GM19455 (cell line): Measurements from ENCODE around the gene TRMT1.

Experiments
- ATAC-seq: cut with Tn5 transposase; IDR thresholded peaks from one replicate; pipeline ENCODE4 v1.9.1; 2021; ENCODE audit not compliant: unreplicated experiment

The TRMT1 gene

GRCh38 chr19:13127811-13128575, 11.5 kb upstream of the TRMT1 start:
- no peak for ATAC-seq

GRCh38 chr19:13127051-13127450, 10.5 kb upstream of the TRMT1 start:
- ATAC-seq: no peak

GRCh38 chr19:13122980-13123957, 6.7 kb upstream of the TRMT1 start:
- ATAC-seq: no peak

DNA sequence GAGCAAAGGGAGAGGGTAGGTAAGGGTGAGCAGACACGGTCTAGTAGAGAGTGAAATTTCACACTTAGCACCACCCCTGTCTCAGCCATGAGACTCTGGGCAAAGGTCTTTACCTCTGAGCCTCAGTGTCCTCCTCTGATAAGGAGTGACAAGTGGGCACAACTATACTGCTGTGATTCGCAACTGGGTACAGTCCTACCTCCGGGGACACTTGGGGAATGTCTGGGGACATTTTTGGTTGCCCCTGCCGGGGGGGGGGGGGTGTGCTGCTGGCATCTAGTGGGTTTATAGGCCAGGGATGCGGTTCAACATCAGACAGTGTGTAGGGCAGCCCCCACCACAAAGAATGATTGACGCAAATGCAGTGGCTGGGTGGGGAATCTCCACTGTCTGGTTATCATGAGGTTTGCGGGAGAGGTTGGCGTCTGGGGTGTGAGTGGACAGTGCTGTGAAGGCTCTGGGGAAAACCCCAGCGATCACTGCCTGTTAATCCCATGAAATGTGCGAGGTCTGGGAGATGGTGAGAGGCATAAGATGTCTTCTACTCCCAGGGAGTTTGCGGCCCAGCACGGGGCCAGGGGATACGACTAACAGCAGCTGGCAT, 5.8 kb upstream of the TRMT1 start:
- no peak for ATAC-seq

- ATAC-seq: no peak
These were observed 5.2 kb upstream of the TRMT1 start for GRCh38 chr19:13121551-13122274.

- ATAC-seq: no peak
These were observed 4.3 kb upstream of the TRMT1 start for GRCh38 chr19:13120817-13121216.

DNA sequence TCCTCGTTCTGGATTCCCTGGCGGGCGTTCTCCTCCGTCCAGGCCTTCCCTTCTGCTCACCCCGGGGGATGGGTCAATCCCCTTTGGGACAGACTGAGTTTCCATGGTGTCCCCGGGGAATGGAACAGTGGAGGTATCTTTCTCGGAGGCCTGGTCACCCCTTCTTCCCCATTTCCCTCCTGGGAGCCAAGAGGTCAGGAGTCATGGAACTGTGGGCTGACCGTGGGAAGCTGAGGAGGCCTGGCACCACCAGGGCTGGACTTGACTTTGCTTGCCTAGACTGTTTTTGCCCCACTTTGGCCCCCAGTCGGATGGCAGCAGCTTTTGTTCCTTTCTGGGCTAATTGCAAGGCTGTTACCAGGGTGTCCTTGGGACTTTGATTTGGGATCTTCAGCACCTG, 3.5 kb upstream of the TRMT1 start:
- no peak for ATAC-seq

DNA sequence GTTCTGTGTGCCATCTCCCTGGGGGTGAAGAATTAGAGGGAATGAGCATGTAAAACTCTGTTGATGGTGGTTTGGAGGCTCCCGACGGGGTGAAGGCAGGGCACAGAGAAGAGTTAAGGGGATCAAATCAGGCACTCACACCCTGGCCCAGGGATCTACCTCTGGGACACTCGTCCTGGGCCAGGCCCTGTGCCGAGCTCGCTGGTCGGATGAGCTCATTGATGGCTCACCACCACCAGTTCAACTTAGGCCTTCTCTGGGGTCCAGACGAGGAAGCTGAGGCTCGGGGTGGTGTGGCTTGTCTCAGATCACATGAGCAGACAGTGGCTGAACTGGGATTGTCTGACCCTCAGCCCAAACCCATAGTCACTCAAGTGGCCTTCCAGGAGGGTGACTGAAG, 3.1 kb upstream of the TRMT1 start:
- no peak for ATAC-seq

DNA sequence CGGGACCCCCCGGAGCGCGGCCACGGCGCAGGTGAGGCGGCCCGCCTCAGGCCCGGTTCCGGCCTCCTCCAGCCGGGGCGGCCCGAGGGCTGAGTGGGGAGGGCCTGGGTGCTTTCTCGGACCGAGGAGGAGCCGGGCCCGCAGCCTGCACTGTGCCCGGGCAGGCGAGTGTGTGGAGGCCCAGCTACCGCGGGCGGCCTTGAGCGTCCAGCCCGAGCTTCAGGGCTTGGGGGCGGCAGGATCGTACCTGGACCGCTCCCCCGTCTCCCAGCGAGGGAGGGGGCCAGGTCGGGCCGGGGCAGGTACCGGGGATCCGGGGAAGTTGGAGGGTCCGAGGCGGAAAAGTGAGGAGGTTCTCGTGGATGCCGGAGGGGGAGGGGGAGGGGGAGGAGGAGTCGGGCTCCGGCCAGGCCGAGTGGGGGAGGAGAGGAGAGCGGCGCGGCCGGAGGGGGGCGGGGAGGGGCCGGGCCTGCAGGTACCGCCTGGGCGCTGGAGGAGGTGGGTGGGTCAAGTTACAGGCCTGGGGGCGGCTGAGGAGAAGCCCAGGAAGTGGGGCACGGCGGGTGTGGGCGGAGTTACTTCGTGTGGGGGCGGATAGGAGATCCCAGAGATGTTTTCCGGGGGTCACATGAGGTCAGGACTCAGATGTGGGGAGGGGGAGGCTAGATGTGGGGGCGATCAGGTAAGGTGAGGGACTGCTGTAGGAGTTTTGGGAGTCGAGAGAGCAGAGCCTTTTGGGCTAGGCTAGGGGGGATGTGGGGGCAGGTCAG, 2.1 kb upstream of the TRMT1 start:
- ATAC-seq: no peak

DNA sequence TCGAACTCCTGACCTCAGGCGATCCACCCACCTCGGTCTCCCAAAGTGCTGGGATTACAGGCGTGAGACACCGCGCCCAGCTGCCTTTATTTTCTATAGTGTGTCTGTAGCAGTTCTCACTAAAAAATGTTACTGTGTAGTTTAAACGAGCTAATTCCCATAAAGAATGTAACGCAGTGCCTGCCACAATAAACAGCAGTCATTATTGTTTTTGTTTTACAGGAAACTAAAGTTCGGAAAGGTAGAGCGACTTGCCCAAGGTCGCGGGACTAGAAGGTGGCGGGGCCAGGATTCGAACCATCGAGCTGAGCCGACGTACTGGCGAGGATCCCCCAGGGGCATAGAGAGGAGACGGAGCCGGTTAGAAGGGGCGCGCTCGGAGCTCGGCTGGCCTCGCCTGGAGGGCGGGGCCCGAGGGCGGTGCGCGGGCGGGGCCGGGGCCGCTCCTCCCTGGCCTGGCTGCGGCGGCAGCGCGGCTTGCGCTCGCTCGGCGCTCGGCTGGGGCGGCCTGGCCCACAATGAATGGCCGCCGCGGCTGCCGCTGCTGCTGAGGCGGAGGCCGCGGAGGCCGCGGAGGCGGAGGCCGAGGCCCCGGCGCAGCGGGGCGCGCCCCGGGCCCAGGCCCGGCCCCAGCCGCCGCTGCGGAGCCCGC, 1.4 kb upstream of the TRMT1 start, which contains the start of gene NACC1:
Gene NACC1, plus strand, starts transcription at position 493 of the 652 bp plus-strand sequence. CDS start 16,944 bp downstream, outside the sequence.
- no peak for ATAC-seq

DNA sequence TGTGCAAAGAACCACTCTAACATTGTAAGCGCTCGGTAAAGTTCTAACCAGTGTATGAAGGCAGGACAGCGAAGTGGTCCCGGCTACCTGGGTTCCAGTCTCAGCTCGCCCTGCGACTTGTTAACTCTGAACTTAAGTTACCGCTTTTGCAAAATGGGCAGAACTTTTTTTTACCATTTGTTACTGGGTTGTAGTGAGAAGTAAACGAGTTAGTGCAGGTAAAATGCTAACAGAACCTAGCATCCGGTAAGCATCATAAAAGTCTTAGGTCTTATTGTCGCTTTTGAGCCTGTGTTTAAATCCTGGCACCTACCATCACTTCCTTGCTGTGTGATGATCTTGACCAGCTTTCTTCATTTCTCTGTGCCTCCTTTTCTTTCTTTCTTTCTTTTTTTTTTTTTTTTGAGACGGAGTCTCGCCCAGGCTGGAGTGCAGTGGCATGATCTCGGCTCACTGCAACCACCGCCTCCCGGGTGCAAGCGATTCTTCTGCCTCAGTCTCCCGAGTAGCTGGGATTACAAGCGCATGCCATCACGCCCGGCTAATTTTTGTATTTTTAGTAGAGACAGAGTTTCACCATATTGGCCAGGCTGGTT, 734 bp upstream of the TRMT1 start:
- ATAC-seq: no peak

- ATAC-seq: no peak
These were observed 631 bp downstream of the TRMT1 start for GRCh38 chr19:13115936-13116281.

GRCh38 chr19:13112555-13112954, 4.0 kb downstream of the TRMT1 start:
- ATAC-seq: no peak

GRCh38 chr19:13110099-13110610, 6.4 kb downstream of the TRMT1 start:
- no peak for ATAC-seq

GRCh38 chr19:13109361-13110098, 7.0 kb downstream of the TRMT1 start:
- ATAC-seq: no peak

DNA sequence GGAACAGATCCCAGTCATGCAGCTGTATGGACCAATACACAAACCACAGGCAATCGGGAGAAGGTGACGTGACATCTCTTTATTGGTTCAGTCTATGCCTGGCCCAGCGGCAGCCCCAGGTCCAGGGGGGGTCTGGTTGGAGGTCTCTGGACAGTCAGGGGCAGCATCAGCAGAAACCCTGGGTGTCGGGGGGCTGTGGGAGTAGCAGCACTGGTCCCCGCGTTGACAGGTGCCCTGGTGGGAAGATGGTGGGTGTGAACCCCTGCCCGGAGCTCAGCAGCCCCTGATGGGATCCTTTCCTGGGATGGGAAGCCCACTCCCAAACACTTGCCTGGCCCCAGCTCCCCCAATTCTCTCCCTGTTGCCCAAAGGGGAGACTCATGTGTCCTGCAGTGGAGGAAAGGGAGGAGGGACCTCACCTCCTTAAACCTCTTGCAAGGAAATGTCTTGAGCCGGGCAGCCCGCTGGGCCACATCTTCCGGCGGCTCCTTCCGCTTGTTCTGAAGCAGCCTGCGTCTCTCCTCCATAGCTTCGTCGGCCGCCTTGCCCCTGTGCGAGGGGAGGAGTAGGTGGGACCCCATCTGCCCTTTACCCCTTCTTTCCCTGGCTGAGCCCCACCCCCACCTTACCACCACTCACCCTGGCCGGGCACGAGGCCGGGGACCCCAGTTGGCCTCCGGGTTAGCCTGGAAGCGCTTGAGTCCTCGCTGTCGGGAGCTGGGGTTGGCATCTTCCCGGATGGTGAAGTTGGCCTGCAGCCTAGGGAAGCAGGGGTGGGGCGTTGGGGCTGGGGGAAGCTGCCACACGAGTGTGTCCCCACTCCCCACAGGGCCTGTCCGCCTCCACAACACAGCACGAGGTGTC, 11.5 kb downstream of the TRMT1 start:
- peak; percentile 11 for ATAC-seq

GRCh38 chr19:13104360-13104847, 12.1 kb downstream of the TRMT1 start:
- ATAC-seq: peak; percentile 34
